EH (cell line): ENCODE data around the gene SNX5.

Experiments used
- DNase-seq: peaks from one replicate; pipeline ENCODE4 v3.0.0-alpha.2; 2015; ENCODE audit warnings: low read depth

Gene SNX5

DNA sequence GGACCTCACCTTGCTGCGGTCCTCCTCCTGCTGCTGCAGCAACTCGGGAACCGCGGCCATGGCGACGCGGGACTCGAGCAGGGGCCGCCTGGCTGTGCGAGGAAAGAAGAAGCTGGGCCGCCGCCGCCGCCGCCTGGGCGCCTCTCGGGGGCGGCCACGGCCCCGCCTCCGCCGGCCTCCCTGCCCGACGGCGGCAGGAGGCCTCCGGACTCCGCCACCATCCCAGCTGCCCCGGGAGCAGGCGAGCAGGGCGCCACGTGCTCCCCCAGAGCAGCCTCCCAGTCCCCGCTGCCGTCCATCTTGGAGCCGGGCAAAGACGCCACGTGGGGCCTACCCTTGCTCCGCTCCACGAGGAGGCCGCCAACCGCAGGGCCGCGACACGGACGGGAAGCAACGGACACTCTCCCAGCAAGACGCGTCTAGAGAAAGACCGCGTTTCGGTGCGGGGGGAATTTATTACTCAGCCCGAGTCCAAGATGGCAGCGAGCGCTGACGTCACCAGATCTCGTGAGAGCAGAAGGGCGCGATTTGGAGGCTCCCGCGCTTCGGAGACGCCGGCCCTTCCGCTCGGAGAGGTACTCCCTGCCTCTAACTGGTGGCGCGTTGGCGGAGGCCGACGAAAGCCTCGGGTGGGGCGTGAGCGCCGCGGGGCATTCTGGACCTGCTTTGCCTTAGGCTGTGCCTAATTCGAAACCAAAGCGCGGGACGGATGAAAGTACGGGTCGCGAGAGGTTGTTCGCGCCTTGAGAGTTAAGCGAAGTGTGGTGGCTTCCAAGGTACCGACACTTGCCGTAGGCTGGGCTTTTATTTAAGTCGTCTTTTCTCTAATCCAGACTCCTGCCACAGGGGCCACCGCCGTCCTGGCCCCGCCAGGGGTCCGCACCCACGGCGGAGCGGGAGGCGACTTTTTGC is at the start of gene SNX5, which contains the start of gene MGME1:
Gene SNX5 (minus strand): TSS at position 429 of the 912 bp plus-strand sequence. CDS start 369 bp downstream, at position 60.
Gene MGME1 (plus strand): TSS at position 653 of the 912 bp plus-strand sequence. CDS start 842 bp downstream, outside the sequence.
- peak; percentile 99 for DNase-seq

DNA sequence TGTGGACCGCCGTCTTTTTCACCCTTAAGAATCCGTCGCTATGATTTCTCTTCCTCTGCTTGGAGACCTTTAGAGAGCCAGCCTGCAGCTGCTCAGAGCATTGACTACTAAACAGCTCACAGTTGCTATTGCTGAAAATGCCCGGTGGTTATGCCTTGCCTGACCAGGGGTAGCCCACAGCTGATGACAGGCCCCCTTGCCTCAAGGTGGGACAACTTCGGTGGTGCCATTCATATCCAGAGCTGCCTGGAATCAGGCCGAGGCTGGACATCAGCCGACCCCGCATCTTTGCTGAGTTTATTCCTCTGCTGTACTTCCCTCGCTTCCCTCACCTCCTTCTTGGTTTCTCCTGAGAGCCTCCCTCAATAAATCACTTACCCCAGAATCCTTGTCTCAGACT is 49.5 kb upstream of the SNX5 start:
- no peak for DNase-seq

- DNase-seq, result no peak
Measured at GRCh38 chr20:18016772-18017171, 48.2 kb upstream of the SNX5 start.

- DNase-seq, result no peak
Measured at GRCh38 chr20:18014411-18014810, 45.8 kb upstream of the SNX5 start.

- no peak for DNase-seq
Measured at GRCh38 chr20:18012901-18013300, 44.3 kb upstream of the SNX5 start.

DNA sequence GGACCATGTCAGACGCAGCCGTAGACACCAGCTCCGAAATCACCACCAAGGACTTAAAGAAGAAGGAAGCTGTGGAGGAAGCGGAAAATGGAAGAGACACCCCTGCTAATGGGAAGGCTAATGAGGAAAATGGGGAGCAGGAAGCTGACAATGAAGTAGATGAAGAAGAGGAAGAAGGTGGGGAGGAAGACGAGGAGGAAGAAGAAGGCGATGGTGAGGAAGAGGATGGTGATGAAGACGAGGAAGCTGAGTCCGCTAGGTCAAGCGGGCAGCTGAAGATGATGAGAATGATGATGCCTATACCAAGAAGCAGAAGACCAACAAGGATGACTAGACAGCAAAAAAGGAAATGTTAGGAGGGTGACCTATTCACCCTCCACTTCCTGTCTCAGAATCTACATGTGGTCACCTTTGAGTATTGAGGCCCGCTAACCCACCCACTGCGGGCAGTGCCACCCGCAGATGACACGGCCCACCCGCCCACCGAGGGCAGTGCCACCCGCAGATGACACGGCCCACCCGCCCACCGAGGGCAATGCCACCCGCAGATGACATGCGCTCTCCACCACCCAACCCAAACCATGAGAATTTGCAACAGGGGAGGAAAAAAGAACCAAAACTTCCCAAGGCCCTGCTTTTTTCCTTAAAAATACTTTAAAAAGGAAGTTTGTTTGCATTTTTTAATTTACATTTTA is 43.5 kb upstream of the SNX5 start:
- no peak for DNase-seq

GRCh38 chr20:18011482-18011881 is 42.9 kb upstream of the SNX5 start:
- no peak for DNase-seq

- no peak for DNase-seq
Measured at GRCh38 chr20:18009116-18009515, 40.5 kb upstream of the SNX5 start.

DNA sequence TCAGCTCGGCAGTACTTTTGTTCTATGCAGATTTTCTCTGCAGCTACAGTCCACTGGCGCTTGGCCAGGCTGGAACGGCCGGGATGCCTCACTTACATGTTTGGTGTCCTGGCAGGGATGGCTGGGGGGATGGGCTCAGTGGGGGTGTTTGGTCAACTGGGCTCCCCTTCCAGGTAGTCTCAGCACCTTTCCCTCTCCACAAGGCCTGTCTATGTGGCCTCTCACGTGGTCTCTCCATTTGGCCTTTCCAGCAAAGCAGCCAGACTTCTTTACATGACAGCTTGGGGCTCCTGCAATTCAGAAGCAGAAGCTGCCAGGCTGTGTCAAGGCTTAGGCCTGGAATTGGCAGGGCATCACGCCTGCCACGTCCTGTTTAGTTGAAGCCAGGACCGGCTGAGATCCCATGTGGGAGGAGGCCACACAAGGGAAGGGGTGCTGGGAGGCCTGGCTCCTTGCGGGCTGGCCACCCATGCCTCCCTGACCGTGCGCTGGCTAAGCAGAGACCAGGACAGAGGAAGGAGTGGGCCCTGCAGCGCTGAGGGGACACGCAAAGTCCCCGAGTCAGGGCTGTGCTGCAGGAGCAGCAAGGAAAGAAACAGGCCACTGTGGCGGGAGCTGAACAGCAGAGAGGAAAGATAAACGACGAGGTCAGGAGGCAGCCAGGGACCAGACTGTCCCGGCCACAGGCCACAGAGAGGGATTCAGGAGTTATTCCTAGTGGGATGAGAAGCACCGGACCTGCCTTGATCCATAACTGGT is 39.1 kb upstream of the SNX5 start:
- no peak for DNase-seq

DNA sequence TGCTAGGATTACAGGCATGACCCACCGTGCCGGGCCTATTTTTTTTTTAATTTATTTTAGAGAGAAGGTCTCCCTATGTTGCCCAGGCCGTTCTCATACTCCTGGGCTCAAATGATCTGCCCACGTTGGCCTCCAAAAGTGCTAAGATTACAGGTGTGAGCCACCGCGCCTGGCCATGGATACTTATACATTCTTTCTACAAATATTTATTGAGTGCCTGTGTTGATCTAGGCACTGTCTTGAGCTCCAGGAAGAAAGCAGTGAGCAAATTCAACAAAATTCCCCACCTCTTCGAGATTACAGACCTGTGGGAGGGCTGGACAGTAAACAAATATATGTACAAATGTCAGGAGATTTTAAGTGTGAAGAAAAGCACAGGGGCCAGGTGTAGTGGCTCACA is 38.1 kb upstream of the SNX5 start:
- DNase-seq, result no peak

DNA sequence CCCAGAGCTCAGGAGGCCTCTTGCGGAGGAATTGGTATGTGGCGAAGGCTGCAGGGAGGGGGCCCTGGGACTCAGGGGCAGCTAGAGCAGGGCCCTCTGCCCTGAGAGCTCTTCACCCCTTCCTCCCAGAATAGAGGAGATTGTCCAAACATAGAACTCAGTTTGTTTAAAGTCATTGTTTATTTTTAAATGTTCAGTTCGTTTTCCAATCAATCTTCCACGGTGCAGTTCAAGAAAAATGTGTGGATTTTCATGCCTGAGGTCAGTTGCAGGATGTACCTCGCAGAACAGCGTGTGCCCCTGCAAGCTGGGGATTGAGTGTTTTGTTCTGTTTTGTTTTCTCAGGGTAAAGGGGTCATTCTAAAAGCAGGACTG is 37.4 kb upstream of the SNX5 start:
- no peak for DNase-seq

- no peak for DNase-seq
Measured at GRCh38 chr20:18005170-18005989, 36.8 kb upstream of the SNX5 start.

- DNase-seq, result peak; percentile 20
Measured at GRCh38 chr20:18004384-18005031, 35.9 kb upstream of the SNX5 start.

DNA sequence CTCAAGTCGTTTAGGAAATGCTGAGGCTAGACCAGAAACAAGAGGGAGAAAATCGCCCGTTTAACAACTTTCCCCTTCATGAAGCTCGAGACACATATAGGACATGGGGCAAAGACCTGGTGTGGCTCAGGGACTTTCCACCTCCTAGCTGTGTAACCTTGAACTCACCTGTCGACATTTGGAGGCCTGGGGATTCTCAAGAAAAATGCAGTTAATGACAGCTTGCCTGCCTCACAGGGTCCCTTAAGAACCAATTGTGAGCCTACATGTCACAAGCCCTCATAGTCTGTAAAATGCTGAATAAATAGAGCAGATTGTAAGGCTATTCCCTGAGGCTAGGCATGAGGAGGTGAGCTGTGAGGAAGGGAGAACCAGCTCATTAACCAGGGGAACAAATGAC is 35.3 kb upstream of the SNX5 start:
- no peak for DNase-seq

GRCh38 chr20:18001131-18001921 is 32.7 kb upstream of the SNX5 start:
- DNase-seq, result peak; percentile 67

GRCh38 chr20:17999566-17999965 is 31.0 kb upstream of the SNX5 start:
- no peak for DNase-seq

- no peak for DNase-seq
Measured at GRCh38 chr20:17998446-17998845, 29.9 kb upstream of the SNX5 start.

DNA sequence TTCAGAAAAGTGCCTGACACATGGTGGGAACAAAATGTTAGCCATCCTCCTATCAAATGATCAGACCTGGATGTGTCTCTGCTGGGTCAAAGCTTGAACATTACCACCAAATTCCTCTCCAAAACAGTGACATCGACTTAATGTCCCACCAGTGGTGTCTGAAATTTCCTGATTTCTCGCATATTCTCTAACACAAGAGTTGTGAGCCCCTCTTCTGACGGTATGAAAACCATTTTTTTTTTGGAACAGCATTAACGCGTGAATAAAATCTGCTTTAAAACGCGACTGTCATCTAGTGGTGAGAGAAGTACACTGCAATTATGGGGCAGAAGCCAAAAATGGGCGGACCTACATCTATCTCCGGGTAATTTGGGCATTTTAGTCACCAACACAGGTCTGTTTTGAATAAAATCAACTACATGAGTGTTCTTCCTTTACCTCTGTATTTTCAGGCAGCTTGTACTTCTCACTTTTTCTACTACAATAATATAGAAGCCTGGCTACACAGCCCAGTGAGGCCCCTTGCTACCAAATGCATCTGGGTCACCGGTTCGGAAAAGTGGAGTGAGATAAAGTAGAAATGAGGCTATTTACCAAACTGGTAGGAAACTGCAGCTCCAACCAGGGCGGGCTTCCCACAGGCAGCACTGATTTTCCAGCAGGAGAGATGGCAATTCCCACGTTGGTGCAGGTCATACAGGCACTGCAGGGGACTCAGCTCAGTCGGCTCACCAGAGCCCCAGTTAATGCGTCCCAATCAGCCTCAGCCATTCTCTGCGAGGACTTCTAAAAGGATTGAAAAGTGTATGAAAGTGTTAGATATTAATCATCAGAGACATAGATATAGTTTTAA is 27.6 kb upstream of the SNX5 start:
- peak; percentile 76 for DNase-seq

GRCh38 chr20:17993546-17993945 is 25.0 kb upstream of the SNX5 start:
- DNase-seq, result no peak
